K562 (cell line): Measurements from ENCODE around the gene ATXN10. TPM values are rescaled to one million over a fixed set of nuclear protein-coding genes. Genes with fewer than 3 reads are reported as not detected.

Source experiments
- ATAC-seq: fragments of 200-7000 bp; cut with Tn5 transposase; 3 replicates; pipeline ENCODE4 v1.9.1; 2020; ENCODE audit warnings: moderate library complexity
- BruUV-seq: library from RNA; stranded (reverse); fragments of 400-500 nt; replicated peaks from 2 replicates; lab custom pipeline; 2021; lab: Mats Ljungman, UMichigan
- CTCF ChIA-PET: fragments of 300-600 bp; formaldehyde crosslinking; extraction: SDS; loops from one replicate; lab custom pipeline; 2021; ENCODE audit warnings: low intra/inter-chr PET ratio; lab: Yijun Ruan, JAX
- POLR2A ChIA-PET: fragments of 300-600, 350-650 bp; sonication (Branson Sonifier 250); formaldehyde crosslinking; extraction: SDS; loops from one replicate; lab custom pipeline; 2021; ENCODE audit warnings: antibody characterized with exemption, inconsistent platforms; lab: Yijun Ruan, JAX
- DNase-seq, 4 experiments: peaks; one replicate each; pipeline versions ENCODE4 v3.0.0 to v3.0.0-alpha.2; 2011 to 2018; ENCODE audit warnings: low spot score in 3 of 4, mixed read lengths in 3 of 4; ENCODE audit errors: extremely low read depth in 1 of 4
- FAIRE-seq: peaks from 2 replicates; lab custom pipeline; 2011; peaks lifted over from hg19 to GRCh38; lab: Jason Lieb, UNC
- H2AFZ ChIP-seq: 2 replicates; pipeline ENCODE4 v1.6.0; 2011; ENCODE audit warnings: low read depth, low read length, control low read depth, inconsistent platforms
- H3K27ac ChIP-seq: fragments of 200-600 bp; 3 replicates; pipeline ENCODE4 v1.8.0; 2011; ENCODE audit warnings: low read depth, mild to moderate bottlenecking, control low read depth, inconsistent platforms, low read length, moderate library complexity, mixed read lengths; ENCODE audit errors: extremely low read depth
- H3K27me3 ChIP-seq, 2 experiments: fragments of 300-600 bp in 1 of 2; 2 replicates in 1 of 2; 3 replicates in 1 of 2; pipeline versions ENCODE4 v1.6.0 to v1.8.0; 2011; ENCODE audit warnings: inconsistent platforms in 2 of 2, low read length in 2 of 2, mild to moderate bottlenecking in 1 of 2, mixed read lengths in 1 of 2, moderate library complexity in 1 of 2; ENCODE audit not compliant: control insufficient read depth in 2 of 2, insufficient read depth in 2 of 2
- H3K36me3 ChIP-seq: fragments of 300-600 bp; 3 replicates; pipeline ENCODE4 v1.8.0; 2011; ENCODE audit warnings: mild to moderate bottlenecking, low read length, inconsistent platforms; ENCODE audit not compliant: control insufficient read depth, insufficient read depth
- H3K4me1 ChIP-seq, 2 experiments: fragments of 200-600 bp in 1 of 2; replicated peaks in 1 of 2; 2 replicates in 1 of 2; 3 replicates in 1 of 2; pipeline versions ENCODE4 v1.5.1 to v1.8.0; 2011; ENCODE audit warnings: inconsistent platforms in 2 of 2, low read length in 2 of 2, mild to moderate bottlenecking in 1 of 2, mixed read lengths in 1 of 2, moderate library complexity in 1 of 2; ENCODE audit not compliant: control insufficient read depth in 2 of 2, insufficient read depth in 2 of 2
- H3K4me2 ChIP-seq: 2 replicates; pipeline ENCODE4 v1.6.1; 2011; ENCODE audit warnings: low read length, control low read depth, inconsistent platforms, mixed read lengths; ENCODE audit not compliant: insufficient read depth
- H3K4me3 ChIP-seq: fragments of 200-600 bp; sonication (generic), shearing (Covaris generic); 2 replicates; pipeline ENCODE4 v1.5.1; 2016; ENCODE audit warnings: control low read depth, inconsistent platforms
- H3K79me2 ChIP-seq: fragments of 200-600 bp; 3 replicates; pipeline ENCODE4 v1.8.0; 2011; ENCODE audit warnings: low read length, inconsistent platforms; ENCODE audit not compliant: control insufficient read depth, insufficient read depth
- H3K9ac ChIP-seq, 2 experiments: 2 replicates each; pipeline versions ENCODE4 v1.6.0 to v1.6.1; 2011; ENCODE audit warnings: low read depth in 2 of 2, low read length in 2 of 2, control low read depth in 1 of 2, inconsistent platforms in 1 of 2, mild to moderate bottlenecking in 1 of 2, mixed read lengths in 1 of 2; ENCODE audit not compliant: insufficient read depth in 1 of 2
- H3K9me1 ChIP-seq: one replicate; pipeline ENCODE4 v1.6.0; 2011; ENCODE audit warnings: inconsistent platforms, mild to moderate bottlenecking, low read length, moderate library complexity; ENCODE audit not compliant: control insufficient read depth, insufficient read depth
- H3K9me3 ChIP-seq: replicated peaks from 2 replicates; pipeline ENCODE4 v1.5.1; 2011; ENCODE audit warnings: low read depth, low read length, inconsistent platforms; ENCODE audit not compliant: control insufficient read depth, insufficient read depth
- H4K20me1 ChIP-seq: replicated peaks from 2 replicates; pipeline ENCODE4 v1.6.1; 2011; ENCODE audit warnings: low read length, inconsistent platforms, mixed read lengths; ENCODE audit not compliant: control insufficient read depth, insufficient read depth
- BACH1 ChIP-seq: fragments of 200-800 bp; sonication (Bioruptor generic); IDR thresholded peaks from 2 replicates; pipeline ENCODE4 v1.6.1; 2016; ENCODE audit warnings: missing genetic modification characterization, missing compliant biosample characterization
- HMG20B ChIP-seq: fragments of 250-450 bp; sonication (Bioruptor Pico); IDR thresholded peaks from 2 replicates; pipeline ENCODE4 v1.5.0; 2021; ENCODE audit warnings: mild to moderate bottlenecking
- MAFK ChIP-seq: IDR thresholded peaks from 2 replicates; pipeline ENCODE4 v1.6.1; 2011; ENCODE audit warnings: low read length, improper control_type of control experiment
- NR2C1 ChIP-seq, 2 experiments: fragments of 450-650 bp; IDR thresholded peaks; 2 replicates each; pipeline ENCODE4 v1.6.1; 2017; ENCODE audit warnings: mild to moderate bottlenecking in 2 of 2, antibody characterized with exemption in 1 of 2, inconsistent platforms in 1 of 2, missing compliant biosample characterization in 1 of 2, missing genetic modification characterization in 1 of 2
- PHF21A ChIP-seq: fragments of 450-650 bp; IDR thresholded peaks from 2 replicates; pipeline ENCODE4 v1.6.1; 2017; ENCODE audit warnings: low read depth, borderline replicate concordance
- POLR2B ChIP-seq: fragments of 450-650 bp; IDR thresholded peaks from 2 replicates; pipeline ENCODE4 v1.6.1; 2018; ENCODE audit warnings: low read depth; ENCODE audit not compliant: partially characterized antibody
- RBFOX2 ChIP-seq: fragments of 200-400 bp; formaldehyde crosslinking; IDR thresholded peaks from 2 replicates; pipeline ENCODE4 v1.6.1; 2017; ENCODE audit warnings: low read depth, mild to moderate bottlenecking, low read length, moderate library complexity
- TAF7 ChIP-seq: fragments of 450-650 bp; IDR thresholded peaks from 2 replicates; pipeline ENCODE4 v1.6.1; 2016; ENCODE audit warnings: missing genetic modification characterization, missing compliant biosample characterization
- XRCC3 ChIP-seq: fragments of 450-650 bp; IDR thresholded peaks from 2 replicates; pipeline ENCODE4 v1.6.1; 2017; ENCODE audit warnings: mild to moderate bottlenecking, moderate library complexity
- ZNF224 ChIP-seq: sonication (generic); formaldehyde crosslinking; IDR thresholded peaks from 2 replicates; pipeline ENCODE4 v1.8.0; 2022; ENCODE audit warnings: mild to moderate bottlenecking, missing genetic modification reagents
- ZNF511 ChIP-seq: sonication (generic); formaldehyde crosslinking; IDR thresholded peaks from 2 replicates; pipeline ENCODE4 v1.8.0; 2022; ENCODE audit warnings: mild to moderate bottlenecking, missing genetic modification reagents
- ZNF583 ChIP-seq: fragments of 250-450 bp; sonication (Bioruptor Pico); IDR thresholded peaks from 2 replicates; pipeline ENCODE4 v1.4.0; 2020
- WGBS: fragments of 100-300 bp; shearing (Covaris generic); methylation state at CpG from one replicate; pipeline ENCODE4 v1.1.6; 2016; ENCODE audit warnings: low coverage, mixed read lengths; ENCODE audit not compliant: insufficient coverage; ENCODE audit errors: missing lambda C conversion rate; 5-methylcytosine and 5-hydroxymethylcytosine counted together
- in situ Hi-C: fragments of 300-500 bp; cut with MboI; formaldehyde crosslinking; loops from 4 replicates; pipeline ENCODE4 v1.15.0; 2018; ENCODE audit warnings: inconsistent platforms, mixed read lengths
- intact Hi-C: fragments of 100-400 bp; cut with micrococcal nuclease; formaldehyde crosslinking; loops from 2 replicates; pipeline ENCODE4 v1.14.2; 2022
- polyA plus RNA-seq, 8 experiments: library from polyadenylated mRNA; depleted of rRNA in 4 of 8; stranded (reverse) in 5 of 8; unstranded in 3 of 8; fragments of >200 nt; fragmentation: Nextera tagmentation in 2 of 8; fragmentation: Illumina TruSeq in 1 of 8; extraction: Ambion mirVana in 2 of 8; extraction: Trizol in 1 of 8; gene quantifications; 2 replicates each; pipeline versions ENCODE4 v1.2.1 to v1.2.3, GENCODE V29; 2011 to 2014; ENCODE audit warnings: inconsistent platforms in 1 of 8, missing spikeins in 1 of 8
- total RNA-seq, 7 experiments: library from RNA; depleted of rRNA in 6 of 7; stranded (reverse); fragments of >200 nt in 6 of 7; fragmentation: Illumina TruSeq in 2 of 7; extraction: Trizol in 2 of 7; gene quantifications; 2 replicates each; pipeline versions ENCODE4 v1.2.1 to v1.2.3, GENCODE V29; 2011 to 2021; ENCODE audit warnings: low replicate concordance in 1 of 7
- TF ChIP-seq, protein P1 (sequence below): sonication (generic); formaldehyde crosslinking; IDR thresholded peaks from 2 replicates; pipeline ENCODE4 v1.8.1; 2023; ENCODE audit warnings: mild to moderate bottlenecking, missing genetic modification reagents
- TF ChIP-seq, protein P2 (sequence below): sonication (generic); formaldehyde crosslinking; IDR thresholded peaks from 2 replicates; pipeline ENCODE4 v1.8.0; 2022; ENCODE audit warnings: mild to moderate bottlenecking, missing genetic modification reagents

ATXN10 gene
- total and polyA plus RNA-seq, 9 of the 15 experiments (the other 6 are each of a cell fraction or from before 2014, with no cell fraction given), result 11.5 to 190 (median 33.6) TPM

DNA sequence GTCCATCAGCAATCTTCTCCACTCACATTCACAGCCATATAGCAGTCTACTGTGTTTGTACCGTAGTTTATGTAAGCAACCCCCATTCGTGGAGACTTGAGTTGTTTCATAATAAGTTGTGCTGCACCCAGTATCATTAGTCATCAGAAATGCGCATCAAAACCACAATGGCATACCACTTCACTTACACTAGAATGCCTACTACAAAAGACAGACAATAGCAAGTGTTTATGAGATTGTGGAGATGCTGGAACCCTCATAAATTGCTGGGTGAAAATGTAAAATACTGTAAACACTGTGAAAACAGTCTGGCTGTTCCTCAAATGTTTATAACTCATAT lies 133.3 kb downstream of the ATXN10 start (continued):
- TF ChIP-seq, protein P1, sequence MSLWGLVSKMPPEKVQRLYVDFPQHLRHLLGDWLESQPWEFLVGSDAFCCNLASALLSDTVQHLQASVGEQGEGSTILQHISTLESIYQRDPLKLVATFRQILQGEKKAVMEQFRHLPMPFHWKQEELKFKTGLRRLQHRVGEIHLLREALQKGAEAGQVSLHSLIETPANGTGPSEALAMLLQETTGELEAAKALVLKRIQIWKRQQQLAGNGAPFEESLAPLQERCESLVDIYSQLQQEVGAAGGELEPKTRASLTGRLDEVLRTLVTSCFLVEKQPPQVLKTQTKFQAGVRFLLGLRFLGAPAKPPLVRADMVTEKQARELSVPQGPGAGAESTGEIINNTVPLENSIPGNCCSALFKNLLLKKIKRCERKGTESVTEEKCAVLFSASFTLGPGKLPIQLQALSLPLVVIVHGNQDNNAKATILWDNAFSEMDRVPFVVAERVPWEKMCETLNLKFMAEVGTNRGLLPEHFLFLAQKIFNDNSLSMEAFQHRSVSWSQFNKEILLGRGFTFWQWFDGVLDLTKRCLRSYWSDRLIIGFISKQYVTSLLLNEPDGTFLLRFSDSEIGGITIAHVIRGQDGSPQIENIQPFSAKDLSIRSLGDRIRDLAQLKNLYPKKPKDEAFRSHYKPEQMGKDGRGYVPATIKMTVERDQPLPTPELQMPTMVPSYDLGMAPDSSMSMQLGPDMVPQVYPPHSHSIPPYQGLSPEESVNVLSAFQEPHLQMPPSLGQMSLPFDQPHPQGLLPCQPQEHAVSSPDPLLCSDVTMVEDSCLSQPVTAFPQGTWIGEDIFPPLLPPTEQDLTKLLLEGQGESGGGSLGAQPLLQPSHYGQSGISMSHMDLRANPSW, result no peak
- no peak for TF ChIP-seq XRCC3

DNA sequence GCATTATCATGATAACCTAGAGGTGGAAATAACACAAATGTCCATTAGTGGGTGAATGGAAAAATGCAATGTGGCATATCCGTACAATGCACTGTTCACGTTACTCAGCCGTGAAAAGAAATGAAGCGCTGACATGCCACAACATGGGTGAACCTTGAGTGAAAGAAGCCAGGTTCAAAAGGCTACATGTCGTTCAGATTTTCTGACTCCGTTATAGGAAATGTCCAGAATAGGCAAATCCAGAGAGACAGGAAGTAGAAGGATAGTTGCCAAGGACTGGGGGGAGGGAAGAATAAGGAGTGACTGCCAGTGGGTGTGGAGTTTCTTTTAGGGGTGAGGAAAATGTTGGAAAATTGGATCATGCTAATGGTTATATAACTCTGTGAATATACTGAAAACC lies 133.8 kb downstream of the ATXN10 start:
- Histone ChIP-seq H2AFZ (no peak overlapping the region), H3K9me1 (no peaks in the 10 kb centered on the region), H3K27ac (no peak overlapping the region), H4K20me1 (no peaks in the 10 kb centered on the region), H3K4me2 (no peak overlapping the region), H3K9me3 (no peaks in the 10 kb centered on the region), H3K4me1 (no peaks in the 10 kb centered on the region), H3K36me3 (0 out of 3 replicates have a peak, but pooled peaks cover 3% of the 10 kb centered on the region), H3K27me3 (no peaks in the 10 kb centered on the region), H3K9ac (no peak overlapping the region), H3K4me3 (no peak overlapping the region), H3K79me2 (no peaks in the 10 kb centered on the region)
- intact Hi-C loops, result no loop called here
- TF ChIP-seq ZNF511 (CRISPR knock-in tag) (no peak), PHF21A (no peak), RBFOX2 (no peak), POLR2B (no peak), ZNF224 (no peak), TAF7 (tag) (no peak), HMG20B (no peak), MAFK (no peak), NR2C1 (IDR thresholded peaks at IDR 0.05) (no peak), NR2C1 (tag; IDR thresholded peaks at IDR 0.05) (no peak), BACH1 (tag) (no peak), ZNF583 (CRISPR knock-in tag) (no peak)
- TF ChIP-seq, protein P2, sequence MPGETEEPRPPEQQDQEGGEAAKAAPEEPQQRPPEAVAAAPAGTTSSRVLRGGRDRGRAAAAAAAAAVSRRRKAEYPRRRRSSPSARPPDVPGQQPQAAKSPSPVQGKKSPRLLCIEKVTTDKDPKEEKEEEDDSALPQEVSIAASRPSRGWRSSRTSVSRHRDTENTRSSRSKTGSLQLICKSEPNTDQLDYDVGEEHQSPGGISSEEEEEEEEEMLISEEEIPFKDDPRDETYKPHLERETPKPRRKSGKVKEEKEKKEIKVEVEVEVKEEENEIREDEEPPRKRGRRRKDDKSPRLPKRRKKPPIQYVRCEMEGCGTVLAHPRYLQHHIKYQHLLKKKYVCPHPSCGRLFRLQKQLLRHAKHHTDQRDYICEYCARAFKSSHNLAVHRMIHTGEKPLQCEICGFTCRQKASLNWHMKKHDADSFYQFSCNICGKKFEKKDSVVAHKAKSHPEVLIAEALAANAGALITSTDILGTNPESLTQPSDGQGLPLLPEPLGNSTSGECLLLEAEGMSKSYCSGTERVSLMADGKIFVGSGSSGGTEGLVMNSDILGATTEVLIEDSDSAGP, result no peak
- in situ Hi-C loops, result no loop called here
- POLR2A ChIA-PET, result no interaction called here
- FAIRE-seq (no peak), DNase-seq (no peak), ATAC-seq (no peak)
- no TSS peak for BruUV-seq
- WGBS, result 97% methylated on average over 6 of the region's 6 CpGs
- CTCF ChIA-PET, result no interaction called here
